ENCODE measurements around the gene ELOVL5.
"Not testable (repeated sequence)": the region's sequence is repeated elsewhere in the genome, so short reads cannot be mapped to it uniquely, and the experiment has no call there.

ELOVL5 gene

GRCh38 chr6:53348371-53349208 is at the start of gene ELOVL5:
ELOVL5 (minus strand) TSS chr6:53348950; CDS start chr6:53295699, 53,251 bp downstream.
- Histone ChIP-seq H3K36me3 (peaks cover 16% of the 10 kb centered on the region; the same call in 1 of the 2 replicates), H3K4me2 (peak within 1 kb of the TSS; percentile 93), H4K20me1 (peaks cover 49% of the 10 kb centered on the region), H3K9ac (peak within 1 kb of the TSS; percentile 95), H3K4me1 (peaks cover 58% of the 10 kb centered on the region), H3K4me3 (peak within 1 kb of the TSS; percentile 99), H3K27ac (peak within 1 kb of the TSS; percentile 94), H3K27me3 (no peaks in the 10 kb centered on the region), H3K9me3 (no peaks in the 10 kb centered on the region)
- no peak for TF ChIP-seq Cebpa-rat (IDR thresholded peaks at IDR 0.05)

- TF ChIP-seq Cebpa-rat (IDR thresholded peaks at IDR 0.05), result no peak
- no peaks in the 10 kb centered on the region for H3K36me3 ChIP-seq
- H3K27ac ChIP-seq, result no peak overlapping the region
- H4K20me1 ChIP-seq, result no peaks in the 10 kb centered on the region
- H3K27me3 ChIP-seq, result no peaks in the 10 kb centered on the region
- no peaks in the 10 kb centered on the region for H3K4me1 ChIP-seq
- no peaks in the 10 kb centered on the region for H3K9me3 ChIP-seq
- H3K4me3 ChIP-seq, result no peak overlapping the region
- H3K4me2 ChIP-seq, result no peak overlapping the region
- H3K9ac ChIP-seq, result no peak overlapping the region
These were observed 48.5 kb upstream of the ELOVL5 start for GRCh38 chr6:53397283-53397682.

- no peaks in the 10 kb centered on the region for H3K4me1 ChIP-seq
- no peaks in the 10 kb centered on the region for H3K27me3 ChIP-seq
- TF ChIP-seq Cebpa-rat (IDR thresholded peaks at IDR 0.05), result no peak
- no peaks in the 10 kb centered on the region for H3K9me3 ChIP-seq
- no peak overlapping the region for H3K4me2 ChIP-seq
- H3K27ac ChIP-seq, result no peak overlapping the region
- H3K36me3 ChIP-seq, result no peaks in the 10 kb centered on the region
- H4K20me1 ChIP-seq, result no peaks in the 10 kb centered on the region
- H3K9ac ChIP-seq, result no peak overlapping the region
- H3K4me3 ChIP-seq, result no peak overlapping the region
These were observed 47.2 kb upstream of the ELOVL5 start for GRCh38 chr6:53395986-53396385.

- no peak for TF ChIP-seq Cebpa-rat (IDR thresholded peaks at IDR 0.05)
- Histone ChIP-seq H3K36me3 (no peaks in the 10 kb centered on the region), H3K27ac (no peak overlapping the region), H4K20me1 (no peaks in the 10 kb centered on the region), H3K4me1 (no peaks in the 10 kb centered on the region), H3K27me3 (no peaks in the 10 kb centered on the region), H3K9me3 (no peaks in the 10 kb centered on the region), H3K4me3 (no peak overlapping the region), H3K4me2 (no peak overlapping the region), H3K9ac (no peak overlapping the region)
These were observed 46.0 kb upstream of the ELOVL5 start for GRCh38 chr6:53394704-53395103.

GRCh38 chr6:53391170-53391569 is 42.4 kb upstream of the ELOVL5 start:
- H3K27me3 ChIP-seq, result no peaks in the 10 kb centered on the region
- no peak overlapping the region for H3K27ac ChIP-seq
- H3K36me3 ChIP-seq, result no peaks in the 10 kb centered on the region
- no peak overlapping the region for H3K4me3 ChIP-seq
- H3K4me1 ChIP-seq, result no peaks in the 10 kb centered on the region
- no peaks in the 10 kb centered on the region for H4K20me1 ChIP-seq
- no peak for TF ChIP-seq Cebpa-rat (IDR thresholded peaks at IDR 0.05)
- no peak overlapping the region for H3K4me2 ChIP-seq
- H3K9me3 ChIP-seq, result no peaks in the 10 kb centered on the region
- H3K9ac ChIP-seq, result no peak overlapping the region

GRCh38 chr6:53390010-53390409 is 41.3 kb upstream of the ELOVL5 start:
- Histone ChIP-seq H3K9me3 (no peaks in the 10 kb centered on the region), H3K36me3 (no peaks in the 10 kb centered on the region), H3K9ac (no peak overlapping the region), H4K20me1 (no peaks in the 10 kb centered on the region), H3K27me3 (no peaks in the 10 kb centered on the region), H3K4me3 (no peak overlapping the region), H3K4me1 (no peaks in the 10 kb centered on the region), H3K4me2 (no peak overlapping the region), H3K27ac (no peak overlapping the region)
- no peak for TF ChIP-seq Cebpa-rat (IDR thresholded peaks at IDR 0.05)

- not testable (repeated sequence) for H3K36me3 ChIP-seq, H3K4me2 ChIP-seq, H4K20me1 ChIP-seq, H3K9me3 ChIP-seq, H3K4me3 ChIP-seq, H3K27ac ChIP-seq, H3K27me3 ChIP-seq, H3K4me1 ChIP-seq, H3K9ac ChIP-seq
These were observed 39.9 kb upstream of the ELOVL5 start for GRCh38 chr6:53388615-53389014.

- H4K20me1 ChIP-seq, result no peaks in the 10 kb centered on the region
- no peak overlapping the region for H3K4me2 ChIP-seq
- H3K9me3 ChIP-seq, result 0 out of 2 replicates have a peak, but pooled peaks cover 3% of the 10 kb centered on the region
- no peaks in the 10 kb centered on the region for H3K4me1 ChIP-seq
- H3K36me3 ChIP-seq, result no peaks in the 10 kb centered on the region
- H3K27me3 ChIP-seq, result no peaks in the 10 kb centered on the region
- no peak overlapping the region for H3K9ac ChIP-seq
- no peak for TF ChIP-seq Cebpa-rat (IDR thresholded peaks at IDR 0.05)
- H3K4me3 ChIP-seq, result no peak overlapping the region
- H3K27ac ChIP-seq, result no peak overlapping the region
These were observed 33.7 kb upstream of the ELOVL5 start for GRCh38 chr6:53382421-53382820.

- Histone ChIP-seq H3K4me1 (no peaks in the 10 kb centered on the region), H3K9me3 (0 out of 2 replicates have a peak, but pooled peaks cover 3% of the 10 kb centered on the region), H3K27ac (no peak overlapping the region), H3K27me3 (no peaks in the 10 kb centered on the region), H4K20me1 (no peaks in the 10 kb centered on the region), H3K9ac (no peak overlapping the region), H3K36me3 (no peaks in the 10 kb centered on the region), H3K4me2 (no peak overlapping the region), H3K4me3 (no peak overlapping the region)
- no peak for TF ChIP-seq Cebpa-rat (IDR thresholded peaks at IDR 0.05)
These were observed 29.5 kb upstream of the ELOVL5 start for GRCh38 chr6:53378208-53378607.

GRCh38 chr6:53377793-53378192 is 29.0 kb upstream of the ELOVL5 start:
- no peak for TF ChIP-seq Cebpa-rat (IDR thresholded peaks at IDR 0.05)
- Histone ChIP-seq H3K27me3 (no peaks in the 10 kb centered on the region), H3K4me2 (no peak overlapping the region), H3K4me1 (no peaks in the 10 kb centered on the region), H3K9ac (no peak overlapping the region), H4K20me1 (no peaks in the 10 kb centered on the region), H3K27ac (no peak overlapping the region), H3K4me3 (no peak overlapping the region), H3K9me3 (0 out of 2 replicates have a peak, but pooled peaks cover 1% of the 10 kb centered on the region), H3K36me3 (no peaks in the 10 kb centered on the region)

All from BLaER1 (cell line).